HepG2 (cell line): ENCODE data around the gene TMEM144. TPM values are rescaled to one million over a fixed set of nuclear protein-coding genes. Genes with fewer than 3 reads are reported as not detected.

Experiments
- ATAC-seq: fragments of 200-7000 bp; cut with Tn5 transposase; 3 replicates; pipeline ENCODE4 v1.9.1; 2020; ENCODE audit warnings: mild to moderate bottlenecking, moderate library complexity
- BruUV-seq: library from RNA; stranded (reverse); fragments of 400-500 nt; replicated peaks from 2 replicates; lab custom pipeline; 2021; lab: Mats Ljungman, UMichigan
- CTCF ChIA-PET: fragments of 300-600 bp; formaldehyde crosslinking; extraction: SDS; loops from one replicate; lab custom pipeline; 2021; ENCODE audit warnings: low total read pairs, inconsistent platforms, low intra/inter-chr PET ratio; lab: Yijun Ruan, JAX
- POLR2A ChIA-PET: fragments of 350-600 bp; sonication (Branson Sonifier 250); formaldehyde crosslinking; loops from one replicate; lab custom pipeline; 2020; ENCODE audit warnings: antibody characterized with exemption, inconsistent platforms; lab: Yijun Ruan, JAX
- DNase-seq: peaks from one replicate; pipeline ENCODE4 v3.0.0-alpha.2; 2015; ENCODE audit warnings: low spot score
- FAIRE-seq: peaks from 3 replicates; lab custom pipeline; 2011; peaks lifted over from hg19 to GRCh38; lab: Jason Lieb, UNC
- H2AFZ ChIP-seq: one replicate; pipeline ENCODE4 v1.6.1; 2011; ENCODE audit warnings: low read length, inconsistent platforms
- H3K27ac ChIP-seq: fragments of 300-600 bp; 3 replicates; pipeline ENCODE4 v1.8.0; 2011; ENCODE audit warnings: mixed run types, mild to moderate bottlenecking, mixed read lengths, low read length, inconsistent platforms; ENCODE audit not compliant: insufficient read depth; ENCODE audit errors: extremely low read length
- H3K27me3 ChIP-seq, 2 experiments: fragments of 200-600 bp in 1 of 2; 2 replicates in 1 of 2; 3 replicates in 1 of 2; pipeline versions ENCODE4 v1.6.0 to v1.8.0; 2011; ENCODE audit warnings: low read length in 2 of 2, mild to moderate bottlenecking in 2 of 2, moderate library complexity in 2 of 2, inconsistent platforms in 1 of 2; ENCODE audit not compliant: insufficient read depth in 2 of 2, control insufficient read depth in 1 of 2
- H3K36me3 ChIP-seq, 2 experiments: fragments of 200-600 bp in 1 of 2; replicated peaks in 1 of 2; 2 replicates in 1 of 2; 3 replicates in 1 of 2; pipeline versions ENCODE4 v1.5.1 to v1.8.0; 2011; ENCODE audit warnings: low read length in 2 of 2, inconsistent platforms in 1 of 2; ENCODE audit not compliant: insufficient read depth in 2 of 2, control insufficient read depth in 1 of 2
- H3K4me1 ChIP-seq: 2 replicates; pipeline ENCODE4 v1.5.1; 2012; ENCODE audit warnings: low read length, inconsistent platforms; ENCODE audit not compliant: insufficient read depth
- H3K4me2 ChIP-seq: 2 replicates; pipeline ENCODE4 v1.6.0; 2011; ENCODE audit warnings: low read depth, low read length, inconsistent platforms
- H3K4me3 ChIP-seq, 3 experiments: fragments of 200-600 bp in 1 of 3; sonication (generic), shearing (Covaris generic) in 1 of 3; replicated peaks in 1 of 3; 2 replicates each; pipeline ENCODE4 v1.5.1; 2011 to 2016; ENCODE audit warnings: low read length in 3 of 3, inconsistent platforms in 2 of 3, low read depth in 2 of 3, mild to moderate bottlenecking in 2 of 3, control low read depth in 1 of 3, mixed read lengths in 1 of 3; ENCODE audit not compliant: insufficient read depth in 1 of 3
- H3K79me2 ChIP-seq: one replicate; pipeline ENCODE4 v1.6.1; 2011; ENCODE audit warnings: low read length, inconsistent platforms; ENCODE audit not compliant: insufficient read depth
- H3K9ac ChIP-seq: 2 replicates; pipeline ENCODE4 v1.6.0; 2011; ENCODE audit warnings: mild to moderate bottlenecking, low read depth, low read length, inconsistent platforms; ENCODE audit not compliant: insufficient read depth
- H3K9me3 ChIP-seq: 2 replicates; pipeline ENCODE4 v1.5.1; 2012; ENCODE audit warnings: mild to moderate bottlenecking, low read length
- H4K20me1 ChIP-seq: 2 replicates; pipeline ENCODE4 v1.6.0; 2011; ENCODE audit warnings: inconsistent platforms, mild to moderate bottlenecking, low read length, moderate library complexity; ENCODE audit not compliant: insufficient read depth
- ARID4A ChIP-seq: sonication (generic); formaldehyde crosslinking; IDR thresholded peaks from 2 replicates; pipeline ENCODE4 v1.5.0; 2020; ENCODE audit warnings: mild to moderate bottlenecking, missing genetic modification reagents, borderline replicate concordance
- JARID2 ChIP-seq: sonication (generic); formaldehyde crosslinking; IDR thresholded peaks from 2 replicates; pipeline ENCODE4 v1.8.1; 2023; ENCODE audit warnings: missing genetic modification reagents, inconsistent platforms; ENCODE audit not compliant: insufficient replicate concordance
- RBM22 ChIP-seq: fragments of 200-400 bp; formaldehyde crosslinking; optimal IDR thresholded peaks from 2 replicates; pipeline ENCODE3; 2017; ENCODE audit warnings: mild to moderate bottlenecking, low read length, moderate library complexity
- SIX4 ChIP-seq: sonication (generic); formaldehyde crosslinking; IDR thresholded peaks from 2 replicates; pipeline ENCODE4 v1.4.0; 2020; ENCODE audit warnings: missing genetic modification reagents
- ZNF296 ChIP-seq: sonication (generic); formaldehyde crosslinking; conservative IDR thresholded peaks from 2 replicates; pipeline ENCODE4 v1.5.0; 2020; ENCODE audit warnings: mild to moderate bottlenecking, missing genetic modification reagents
- ZNF318 ChIP-seq: sonication (generic); formaldehyde crosslinking; IDR thresholded peaks from 2 replicates; pipeline ENCODE4 v1.4.0; 2020; ENCODE audit warnings: mild to moderate bottlenecking, missing genetic modification reagents
- WGBS: methylation state at CpG from one replicate; pipeline ENCODE4 v1.1.6; 2017; ENCODE audit warnings: low lambda C conversion rate; 5-methylcytosine and 5-hydroxymethylcytosine counted together
- in situ Hi-C: cut with HindIII; loops from 2 replicates; pipeline ENCODE4 v1.10.0; 2017; ENCODE audit warnings: low pct_unique_long_range_greater_than_20kb; ENCODE audit not compliant: extremely low pct_ligation_motif_present
- intact Hi-C: fragments of 100-400 bp; cut with micrococcal nuclease; formaldehyde crosslinking; loops from one replicate; pipeline ENCODE4 v1.10.0; 2022; ENCODE audit not compliant: unreplicated experiment
- polyA plus RNA-seq, 8 experiments: library from polyadenylated mRNA; depleted of rRNA in 3 of 8; stranded (reverse) in 7 of 8; unstranded in 1 of 8; fragments of >200 nt; fragmentation: Illumina TruSeq in 4 of 8; extraction: Trizol in 4 of 8; gene quantifications; 2 replicates each; pipeline versions ENCODE4 v1.2.1 to v1.2.3, GENCODE V29; 2011 to 2016; ENCODE audit warnings: low read depth in 4 of 8, missing spikeins in 1 of 8, mixed read lengths in 1 of 8; ENCODE audit not compliant: insufficient read depth in 1 of 8
- total RNA-seq, 5 experiments: library from RNA; depleted of rRNA; stranded (reverse); fragments of >200 nt; fragmentation: Illumina TruSeq; extraction: Trizol; gene quantifications; 2 replicates each; pipeline ENCODE4 v1.2.3, GENCODE V29; 2016; ENCODE audit warnings: low read depth in 1 of 5

The TMEM144 gene
- total and polyA plus RNA-seq, 2 of the 13 experiments (the other 11 are each of a cell fraction or from before 2014, with no cell fraction given) = 10.9 to 12.3 TPM

GRCh38 chr4:158274636-158275035, 64.3 kb downstream of the TMEM144 start (continued):
- TF ChIP-seq ZNF296 (CRISPR knock-in tag) (no peak), SIX4 (CRISPR knock-in tag) (no peak), JARID2 (CRISPR knock-in tag) (no peak), RBM22 (no peak)

GRCh38 chr4:158277558-158277957, 67.3 kb downstream of the TMEM144 start:
- no peak for FAIRE-seq

More at GRCh38 chr4:158277558-158277957, 67.3 kb downstream of the TMEM144 start:
- no peaks in the 10 kb centered on the region for H3K4me1 ChIP-seq
- no peaks in the 10 kb centered on the region for H3K36me3 ChIP-seq
- in situ Hi-C loops = no loop called here
- no peak for TF ChIP-seq ZNF318 (CRISPR knock-in tag)
- TF ChIP-seq ARID4A = no peak
- no peak for TF ChIP-seq RBM22
- no peak for ATAC-seq
- no TSS peak for BruUV-seq
- no peak for DNase-seq
- no peak overlapping the region for H3K27ac ChIP-seq
- intact Hi-C loops = no loop called here
- no peaks in the 10 kb centered on the region; a peak in 1 of 5 replicates for H3K27me3 ChIP-seq
- no peak overlapping the region for H2AFZ ChIP-seq
- H3K9ac ChIP-seq = no peak overlapping the region
- no peaks in the 10 kb centered on the region for H3K79me2 ChIP-seq
- no peak overlapping the region for H3K4me3 ChIP-seq
- H4K20me1 ChIP-seq = no peaks in the 10 kb centered on the region
- ChIA-PET CTCF (no interaction called here), POLR2A (no interaction called here)
- H3K9me3 ChIP-seq = no peaks in the 10 kb centered on the region
- WGBS = 88% methylated on average over 8 of the region's 8 CpGs
- H3K4me2 ChIP-seq = no peak overlapping the region
